Activated CD8-positive, alpha-beta T cell treated with anti-CD3 and anti-CD28 coated beads for 36 hours (primary cell): ENCODE data around the gene SLC29A1. TPM values are rescaled to one million over a fixed set of nuclear protein-coding genes. Genes with fewer than 3 reads are reported as not detected.

Experiments
- ATAC-seq: fragments of 200-7000 bp; cut with Tn5 transposase; one replicate; pipeline ENCODE4 v1.10.0; 2021; ENCODE audit warnings: mild to moderate bottlenecking, moderate library complexity
- CTCF ChIA-PET: fragments of 350-600 bp; sonication (Branson Sonifier 250); formaldehyde crosslinking; loops from one replicate; lab custom pipeline; 2021; ENCODE audit warnings: antibody characterized with exemption; lab: Charles Lee
- POLR2A ChIA-PET: fragments of 350-600 bp; sonication (Branson Sonifier 250); formaldehyde crosslinking; loops from one replicate; lab custom pipeline; 2021; ENCODE audit warnings: antibody characterized with exemption; lab: Charles Lee
- DNase-seq: peaks from one replicate; pipeline ENCODE4 v3.0.0-alpha.2; 2020
- H3K27ac Mint-ChIP-seq: one replicate; pipeline ENCODE4 v1.8.0; 2021; ENCODE audit warnings: mild to moderate bottlenecking, mixed read lengths
- H3K27me3 Mint-ChIP-seq: one replicate; pipeline ENCODE4 v1.8.0; 2021; ENCODE audit warnings: mixed read lengths
- H3K36me3 Mint-ChIP-seq: one replicate; pipeline ENCODE4 v1.8.0; 2021; ENCODE audit warnings: low read depth, mixed read lengths
- H3K4me1 Mint-ChIP-seq: one replicate; pipeline ENCODE4 v1.8.0; 2021; ENCODE audit warnings: low read depth, mixed read lengths
- H3K4me3 Mint-ChIP-seq: one replicate; pipeline ENCODE4 v1.8.0; 2021; ENCODE audit warnings: mild to moderate bottlenecking, moderate library complexity, mixed read lengths
- H3K9me3 Mint-ChIP-seq: one replicate; pipeline ENCODE4 v1.8.0; 2021; ENCODE audit warnings: mixed read lengths
- intact Hi-C: fragments of 100-400 bp; cut with micrococcal nuclease; formaldehyde crosslinking; loops from one replicate; pipeline ENCODE4 v1.10.0; 2022
- total RNA-seq, 2 experiments: library from RNA; stranded (reverse); gene quantifications; one replicate each; pipeline ENCODE4 v1.2.3, GENCODE V29; 2021
- TF ChIP-seq, protein P1 (sequence below): fragments of 200-600 bp; IDR thresholded peaks from one replicate; pipeline ENCODE4 v1.8.0; 2022; ENCODE audit warnings: antibody characterized with exemption, mild to moderate bottlenecking

The SLC29A1 gene
- total RNA-seq, 2 experiments from 2014 or later = 56.1 to 57.4 TPM

DNA sequence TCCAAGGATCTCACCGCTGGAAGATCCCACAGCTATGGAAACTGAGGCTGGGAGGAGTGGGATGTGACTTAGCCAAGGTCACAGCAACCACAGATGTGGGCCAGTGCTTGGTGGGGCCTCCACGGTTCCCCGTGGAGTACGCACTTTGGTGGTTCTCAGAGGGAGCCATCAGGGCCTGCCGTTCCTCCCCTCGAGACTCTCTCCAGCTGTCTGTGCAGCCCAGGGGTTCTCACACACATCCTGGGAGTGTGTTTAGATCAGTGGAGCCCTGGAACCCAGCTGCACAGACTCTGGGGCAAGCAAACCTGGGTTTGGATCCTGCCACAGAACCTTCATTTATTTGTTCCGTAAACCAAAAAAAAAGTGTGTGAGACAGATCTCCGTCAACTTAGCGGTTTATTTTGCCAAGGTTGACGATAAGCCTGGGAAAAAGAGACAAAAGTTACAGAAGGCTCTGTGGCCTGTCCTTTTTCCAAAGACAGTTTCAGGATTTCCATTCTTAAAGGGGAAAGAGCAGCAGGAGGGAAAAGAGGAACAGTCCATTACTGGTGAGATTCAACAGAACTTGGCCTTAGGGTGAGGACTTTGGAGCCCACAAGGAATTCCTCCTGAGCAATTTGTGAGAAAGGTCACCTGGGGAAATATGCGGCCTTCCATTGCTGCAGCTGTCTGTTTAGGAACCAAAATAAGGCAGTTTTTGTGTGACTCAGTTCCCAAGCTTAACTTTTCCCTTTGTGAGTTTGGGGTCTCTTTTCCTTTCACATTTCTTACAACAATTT lies 20.2 kb upstream of the SLC29A1 start:
- ATAC-seq (no peak), DNase-seq (no peak)
- TF ChIP-seq, protein P1, sequence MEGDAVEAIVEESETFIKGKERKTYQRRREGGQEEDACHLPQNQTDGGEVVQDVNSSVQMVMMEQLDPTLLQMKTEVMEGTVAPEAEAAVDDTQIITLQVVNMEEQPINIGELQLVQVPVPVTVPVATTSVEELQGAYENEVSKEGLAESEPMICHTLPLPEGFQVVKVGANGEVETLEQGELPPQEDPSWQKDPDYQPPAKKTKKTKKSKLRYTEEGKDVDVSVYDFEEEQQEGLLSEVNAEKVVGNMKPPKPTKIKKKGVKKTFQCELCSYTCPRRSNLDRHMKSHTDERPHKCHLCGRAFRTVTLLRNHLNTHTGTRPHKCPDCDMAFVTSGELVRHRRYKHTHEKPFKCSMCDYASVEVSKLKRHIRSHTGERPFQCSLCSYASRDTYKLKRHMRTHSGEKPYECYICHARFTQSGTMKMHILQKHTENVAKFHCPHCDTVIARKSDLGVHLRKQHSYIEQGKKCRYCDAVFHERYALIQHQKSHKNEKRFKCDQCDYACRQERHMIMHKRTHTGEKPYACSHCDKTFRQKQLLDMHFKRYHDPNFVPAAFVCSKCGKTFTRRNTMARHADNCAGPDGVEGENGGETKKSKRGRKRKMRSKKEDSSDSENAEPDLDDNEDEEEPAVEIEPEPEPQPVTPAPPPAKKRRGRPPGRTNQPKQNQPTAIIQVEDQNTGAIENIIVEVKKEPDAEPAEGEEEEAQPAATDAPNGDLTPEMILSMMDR = no peak
- ChIA-PET CTCF (no interaction called here), POLR2A (interaction anchor here (0.7 kb wide), 1 partner anchor 89 kb away, joined by 3 read pairs; no protein-coding TSS in a partner anchor)
- Mint-ChIP-seq H3K4me3 (no peak overlapping the region), H3K27me3 (peaks cover 2% of the 10 kb centered on the region), H3K36me3 (no peaks in the 10 kb centered on the region), H3K9me3 (no peaks in the 10 kb centered on the region), H3K27ac (no peak overlapping the region), H3K4me1 (no peaks in the 10 kb centered on the region)
- intact Hi-C loops = no loop called here

DNA sequence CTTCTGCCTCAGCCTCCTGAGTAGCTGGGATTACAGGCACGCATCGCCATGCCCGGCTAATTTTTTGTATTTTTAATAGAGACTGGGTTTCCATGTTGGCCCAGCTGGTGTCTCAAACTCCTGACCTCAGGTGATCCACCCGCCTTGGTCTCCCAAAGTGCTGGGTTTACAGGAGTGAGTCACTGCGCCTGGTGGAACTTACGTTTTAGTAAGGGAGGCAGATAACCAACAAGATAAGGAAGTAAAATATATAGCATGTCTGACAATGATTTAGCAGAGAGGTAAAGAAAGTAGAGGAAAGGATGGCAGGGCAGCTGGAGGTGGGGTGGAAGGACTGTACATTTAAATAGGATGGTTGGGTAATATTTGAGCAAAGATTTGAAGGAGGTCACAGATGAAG lies 19.4 kb upstream of the SLC29A1 start:
- ChIA-PET CTCF (interaction anchor here (1.1 kb wide), 1 partner anchor 19 kb away, joined by 3 read pairs; the partner anchor contains the start of gene SLC29A1), POLR2A (no interaction called here)
- Mint-ChIP-seq H3K4me3 (no peak overlapping the region), H3K27me3 (peaks cover 2% of the 10 kb centered on the region), H3K9me3 (no peaks in the 10 kb centered on the region), H3K36me3 (no peaks in the 10 kb centered on the region), H3K27ac (no peak overlapping the region), H3K4me1 (no peaks in the 10 kb centered on the region)
- TF ChIP-seq, protein P1 = no peak
- intact Hi-C loops = no loop called here
- no peak for DNase-seq
- no peak for ATAC-seq

DNA sequence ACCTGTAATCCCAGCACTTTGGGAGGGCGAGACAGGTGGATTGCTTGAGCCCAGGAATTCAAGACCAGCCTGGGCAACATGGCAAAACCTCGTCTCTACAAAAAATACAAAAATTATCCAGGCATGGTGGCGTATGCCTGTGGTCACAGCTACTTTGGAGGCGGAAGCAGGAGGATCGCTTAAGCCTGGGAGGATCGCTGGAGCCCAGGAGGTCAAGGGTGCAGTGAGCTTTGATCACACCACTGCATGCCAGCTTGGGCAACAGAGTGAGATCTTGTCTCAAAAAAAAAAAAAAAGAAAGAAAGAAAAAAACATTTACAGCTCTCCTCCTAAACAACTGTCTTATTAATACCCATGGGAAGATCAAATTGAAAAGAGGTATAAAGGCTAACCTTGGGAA lies 15.4 kb upstream of the SLC29A1 start:
- ChIA-PET CTCF (interaction anchor here (1.0 to 2.2 kb wide), 2 partner anchors 35 to 131 kb away, joined by 3 to 7 read pairs; no protein-coding TSS in a partner anchor), POLR2A (no interaction called here)
- Mint-ChIP-seq H3K9me3 (no peaks in the 10 kb centered on the region), H3K27ac (no peak overlapping the region), H3K4me3 (no peak overlapping the region), H3K36me3 (no peaks in the 10 kb centered on the region), H3K27me3 (peaks cover 2% of the 10 kb centered on the region), H3K4me1 (no peaks in the 10 kb centered on the region)
- ATAC-seq (no peak), DNase-seq (no peak)
- intact Hi-C loops = no loop called here
- TF ChIP-seq, protein P1 = no peak

DNA sequence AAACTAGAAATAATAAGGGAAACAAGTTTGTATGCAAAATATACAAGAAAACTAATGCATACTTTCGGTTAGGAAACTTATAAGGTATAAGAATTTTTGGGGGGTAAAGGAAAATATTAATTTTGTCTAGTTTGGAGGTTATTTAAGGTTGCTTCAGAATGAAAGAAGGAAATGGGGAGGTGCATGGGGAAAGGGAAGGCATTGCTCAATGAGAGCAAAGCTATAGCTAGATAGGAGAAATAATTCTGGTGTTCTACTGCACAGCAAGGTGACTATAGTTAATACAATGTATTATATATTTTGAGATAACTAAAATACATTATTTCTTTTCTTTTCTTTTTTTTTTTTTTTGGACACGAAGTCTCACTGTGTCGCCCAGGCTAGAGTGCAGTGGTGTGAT lies 12.1 kb upstream of the SLC29A1 start:
- Mint-ChIP-seq H3K27me3 (peaks cover 2% of the 10 kb centered on the region), H3K36me3 (no peaks in the 10 kb centered on the region), H3K4me1 (no peaks in the 10 kb centered on the region), H3K27ac (no peak overlapping the region), H3K4me3 (no peak overlapping the region), H3K9me3 (no peaks in the 10 kb centered on the region)
- intact Hi-C loops = no loop called here
- DNase-seq = no peak
- no peak for ATAC-seq
- TF ChIP-seq, protein P1 = no peak
- POLR2A ChIA-PET = no interaction called here
- CTCF ChIA-PET = interaction anchor here (0.7 to 2.3 kb wide), 3 partner anchors 13 to 39 kb away, joined by 3 to 8 read pairs (median 4); no protein-coding TSS in a partner anchor

DNA sequence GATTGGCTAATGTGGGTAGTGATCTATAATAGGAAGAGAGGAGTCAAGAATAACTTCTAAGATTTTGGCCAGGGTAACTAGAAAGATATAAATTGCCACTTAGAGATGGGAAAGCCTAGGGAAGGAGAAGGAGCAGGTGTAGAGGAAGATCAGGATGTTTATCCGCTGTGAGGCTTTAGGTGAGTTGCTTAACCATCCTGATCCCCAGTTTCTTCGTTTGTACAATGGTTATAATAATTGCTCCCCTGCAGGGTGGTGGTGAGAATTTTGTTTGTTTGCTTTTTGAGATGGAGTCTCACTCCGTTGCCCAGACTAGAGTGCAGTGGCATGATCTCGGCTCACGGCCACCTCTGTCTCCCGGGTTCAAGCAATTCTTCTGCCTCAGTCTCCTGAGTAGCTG lies 9.1 kb upstream of the SLC29A1 start:
- Mint-ChIP-seq H3K27ac (no peak overlapping the region), H3K36me3 (no peaks in the 10 kb centered on the region), H3K4me1 (peaks cover 11% of the 10 kb centered on the region), H3K27me3 (peaks cover 7% of the 10 kb centered on the region), H3K4me3 (no peak overlapping the region), H3K9me3 (no peaks in the 10 kb centered on the region)
- ChIA-PET CTCF (interaction anchor here (1.0 to 1.2 kb wide), 3 partner anchors 10 to 42 kb away, joined by 3 to 4 read pairs (median 3); no protein-coding TSS in a partner anchor), POLR2A (interaction anchor here (1.6 kb wide), 1 partner anchor 21 kb away, joined by 5 read pairs; no protein-coding TSS in a partner anchor)
- TF ChIP-seq, protein P1 = no peak
- ATAC-seq (no peak), DNase-seq (no peak)
- intact Hi-C loops = no loop called here
